GM19328 (cell line): ENCODE results near the gene GRM7.

ENCODE experiments used
- ATAC-seq: cut with Tn5 transposase; IDR thresholded peaks from one replicate; pipeline ENCODE4 v1.9.1; 2021; ENCODE audit warnings: mild to moderate bottlenecking, moderate library complexity; ENCODE audit not compliant: unreplicated experiment

The GRM7 gene

DNA sequence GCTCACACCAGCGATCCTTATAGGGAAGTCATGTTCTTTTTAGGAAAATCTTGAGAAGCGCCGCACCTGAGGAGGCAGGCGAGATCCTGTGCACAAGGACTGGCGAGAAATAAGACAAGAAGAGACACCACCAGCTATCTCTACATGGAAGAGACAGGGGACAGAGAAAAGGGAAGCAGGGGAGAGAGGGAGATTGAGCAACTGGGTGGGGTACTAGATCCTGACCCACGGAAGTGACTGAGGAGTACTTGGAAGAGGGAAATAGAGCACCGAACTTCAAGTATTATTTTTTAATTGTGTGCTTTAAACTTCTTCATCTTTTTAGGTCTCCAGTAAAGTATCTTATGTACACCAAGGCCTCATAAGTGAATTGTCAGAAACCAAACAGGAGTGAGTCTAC lies 898.7 kb downstream of the GRM7 start:
- ATAC-seq: no peak

DNA sequence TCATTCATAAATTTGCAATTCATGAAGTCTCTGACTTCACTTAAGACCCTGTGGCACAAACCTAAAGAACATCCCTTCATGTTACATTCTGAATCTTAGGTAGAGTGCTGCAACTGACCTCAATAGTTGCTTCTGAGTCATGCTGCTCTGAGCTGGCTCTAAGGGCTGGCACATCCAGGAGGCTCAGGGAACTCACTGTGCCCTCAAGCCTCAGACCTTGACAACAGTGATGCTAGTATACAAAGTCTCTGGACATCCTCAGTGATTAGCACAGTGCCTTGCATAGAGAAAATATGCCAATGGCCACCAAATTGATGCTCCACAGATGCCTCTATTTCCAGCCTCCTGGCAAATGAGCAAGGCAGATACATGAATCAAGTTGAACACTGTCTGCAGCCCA lies 899.8 kb downstream of the GRM7 start:
- ATAC-seq: no peak

DNA sequence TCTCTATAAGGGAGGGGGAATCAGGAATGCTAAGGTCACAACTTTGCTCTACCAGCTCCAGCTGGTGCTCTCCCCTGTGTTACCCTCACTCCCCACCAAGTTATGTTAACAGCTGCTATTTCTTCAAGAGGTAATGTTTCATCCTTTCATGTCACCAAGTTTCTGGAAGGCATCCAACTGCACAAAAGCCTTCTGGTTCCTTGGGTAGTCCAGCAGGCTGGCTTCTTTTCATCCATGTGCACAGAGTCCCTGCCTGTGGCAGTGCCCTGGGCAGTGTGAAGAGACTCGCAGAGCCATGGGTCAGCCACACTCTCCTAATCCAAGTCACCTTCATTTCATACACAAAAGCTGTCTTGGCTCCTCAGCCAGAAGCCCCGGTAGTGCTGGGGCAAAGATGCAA lies 903.2 kb downstream of the GRM7 start:
- no peak for ATAC-seq

DNA sequence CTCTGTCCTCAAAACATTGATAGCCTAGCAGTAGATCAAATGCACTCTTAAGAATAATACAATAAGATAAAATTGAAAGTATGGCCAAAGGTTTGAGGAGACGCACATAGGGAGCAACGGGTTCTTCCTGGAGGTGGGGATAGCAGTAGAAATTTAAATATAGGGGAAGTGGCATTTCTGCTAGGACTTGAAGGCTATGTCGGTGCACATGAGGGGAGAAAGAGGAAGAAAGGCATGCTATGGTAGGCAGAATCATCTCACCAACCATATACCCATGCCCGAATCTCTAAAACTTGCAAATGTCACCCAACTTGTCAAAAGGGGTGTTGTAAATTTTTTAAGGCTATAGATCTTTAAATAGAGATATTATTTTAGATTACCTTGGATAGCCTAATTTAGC lies 905.6 kb downstream of the GRM7 start:
- ATAC-seq: no peak

DNA sequence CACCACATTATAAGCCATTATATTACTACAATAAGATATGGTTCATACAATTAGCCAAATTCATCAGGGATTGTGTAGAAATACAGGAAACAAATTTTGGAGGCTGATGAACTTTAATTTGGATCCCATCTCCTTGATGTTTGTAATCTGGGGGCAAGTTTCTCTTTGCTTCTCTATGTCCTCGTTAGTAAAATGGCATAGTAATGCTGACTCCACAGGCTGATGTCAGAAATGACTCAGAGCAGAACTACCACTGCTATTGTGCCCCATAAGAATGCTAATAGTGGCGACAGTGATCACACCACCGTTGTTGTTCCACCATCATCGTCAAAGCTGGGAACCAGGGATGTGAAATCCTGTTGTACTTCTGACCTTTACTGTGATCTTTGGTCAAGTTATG lies 918.4 kb downstream of the GRM7 start:
- ATAC-seq: no peak

DNA sequence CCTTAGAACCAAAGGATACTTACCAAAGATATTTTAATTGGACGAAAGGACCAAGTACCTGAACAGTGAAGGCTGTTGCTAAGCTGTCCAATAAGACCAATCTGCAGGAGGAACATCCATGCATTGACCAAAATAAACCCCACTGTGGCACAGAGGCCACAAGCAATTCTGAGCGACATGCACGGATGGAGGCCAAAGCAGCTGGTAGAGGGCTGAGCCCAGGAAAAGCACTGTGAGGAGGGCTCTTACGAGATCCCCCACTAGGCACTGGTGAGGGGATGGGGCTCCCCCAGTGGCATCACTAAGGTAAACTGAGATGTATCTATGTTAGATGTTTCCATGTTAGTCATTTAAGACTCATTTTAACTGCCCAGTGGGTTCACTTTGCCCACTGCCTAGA lies 920.5 kb downstream of the GRM7 start:
- ATAC-seq: no peak

DNA sequence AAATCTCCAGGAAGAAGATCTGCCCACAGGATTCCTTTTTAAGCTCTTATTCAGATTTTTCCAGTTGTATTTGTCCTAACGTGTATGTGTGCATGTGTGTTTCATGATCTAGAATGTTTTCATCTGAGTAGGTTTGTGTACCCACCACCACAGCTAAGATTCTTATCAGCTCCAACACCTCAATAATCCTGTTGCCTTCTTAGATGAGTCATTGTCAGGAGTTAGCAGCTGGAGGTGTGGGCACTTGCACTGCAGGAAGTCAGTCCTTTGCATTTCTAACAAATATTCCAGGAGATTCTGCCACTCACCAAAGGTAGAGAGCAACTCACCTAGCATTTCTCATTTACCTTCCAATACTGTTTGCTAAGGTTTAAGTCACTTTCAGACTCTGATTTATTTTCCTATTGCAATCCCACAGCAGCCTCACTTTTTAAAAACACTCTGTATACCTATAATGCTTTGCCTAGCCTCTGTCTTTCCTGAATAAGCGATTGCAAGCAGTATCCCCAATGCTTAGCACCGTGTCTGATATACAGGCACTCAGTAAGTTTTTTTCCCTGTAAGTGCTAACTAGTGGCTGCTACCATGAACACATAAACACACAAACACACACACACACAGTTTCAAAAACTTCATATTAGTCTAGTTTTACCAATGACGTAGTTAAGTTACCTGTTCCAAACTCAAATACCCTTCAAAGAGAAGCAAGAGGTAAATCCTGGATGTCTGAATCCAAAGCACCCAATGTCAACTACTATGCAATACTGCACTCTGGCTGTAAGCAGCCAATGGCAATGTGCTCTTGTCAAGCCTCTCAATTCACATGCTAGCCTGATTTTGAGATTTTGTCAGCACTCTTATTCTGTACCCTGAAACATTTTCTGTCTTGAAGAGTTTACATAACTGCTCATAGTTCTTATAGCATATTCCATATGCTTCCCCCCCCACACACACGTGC lies 927.2 kb downstream of the GRM7 start:
- ATAC-seq: no peak

DNA sequence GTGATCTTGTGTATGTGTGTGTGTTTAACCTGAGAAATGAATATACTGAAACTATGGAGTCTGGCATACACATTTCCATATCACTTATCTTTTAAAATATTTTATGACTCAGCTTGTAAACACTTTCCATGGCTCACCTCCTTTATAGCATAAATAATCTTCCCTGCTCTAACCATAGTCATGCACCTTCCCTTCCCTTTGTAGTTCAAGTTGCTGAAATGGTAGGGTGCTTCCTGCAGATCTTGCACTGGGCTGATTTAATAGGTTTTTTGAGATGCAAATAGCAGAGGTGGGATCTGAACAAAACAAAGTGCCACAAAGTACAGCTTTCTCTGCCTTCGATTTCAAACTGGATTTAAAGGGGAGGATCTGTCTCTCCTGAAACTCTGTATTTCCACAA lies 928.0 kb downstream of the GRM7 start:
- no peak for ATAC-seq

DNA sequence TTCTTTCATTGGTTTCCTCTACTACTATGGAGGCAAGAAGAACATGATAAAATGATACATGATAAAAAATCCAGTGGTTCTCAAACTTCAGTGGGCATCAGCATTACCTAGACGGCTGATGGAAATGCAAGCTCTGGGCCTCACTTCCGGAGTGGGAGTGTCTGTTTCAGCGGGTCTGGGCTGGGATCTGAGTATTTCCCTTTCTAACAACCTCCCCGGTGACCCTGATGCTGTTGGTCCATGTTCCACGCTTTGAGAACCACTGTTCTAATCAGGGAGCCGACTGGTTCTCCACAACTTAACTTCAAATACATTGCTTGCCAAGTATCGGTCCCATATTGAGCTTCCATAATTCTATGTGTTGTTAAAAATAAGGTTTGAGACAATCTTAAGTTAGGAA lies 928.4 kb downstream of the GRM7 start:
- ATAC-seq: no peak

DNA sequence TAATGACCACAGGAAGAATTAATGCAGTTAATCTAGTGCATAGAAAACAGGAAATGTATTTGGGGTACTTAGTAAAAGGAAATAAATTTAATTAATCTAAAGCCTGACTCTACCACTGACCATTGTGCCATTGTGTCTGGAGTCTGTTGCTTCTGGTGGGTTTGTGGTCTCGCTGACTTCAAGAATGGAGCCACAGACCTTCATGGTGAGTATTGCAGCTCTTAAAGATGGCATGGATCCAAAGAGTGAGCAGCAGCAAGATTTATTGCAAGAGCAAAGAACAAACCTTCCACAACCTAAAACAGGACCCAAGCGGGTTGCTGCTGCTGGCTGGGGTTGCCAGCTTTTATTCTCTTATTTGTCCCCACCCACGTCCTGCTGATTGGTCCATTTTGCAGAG lies 929.2 kb downstream of the GRM7 start:
- no peak for ATAC-seq
